GM12878 (cell line): ENCODE measurements around the gene EXD1. TPM values are rescaled to one million over a fixed set of nuclear protein-coding genes. Genes with fewer than 3 reads are reported as not detected.

Source experiments
- ATAC-seq: fragments of 200-7000 bp; cut with Tn5 transposase; 3 replicates; pipeline ENCODE4 v1.9.1; 2020; ENCODE audit warnings: mild to moderate bottlenecking, moderate library complexity
- BruUV-seq: library from RNA; stranded (reverse); fragments of 400-500 nt; replicated peaks from 2 replicates; lab custom pipeline; 2021; lab: Mats Ljungman, UMichigan
- CTCF ChIA-PET: fragments of 300-600 bp; sonication (Branson Sonifier 250); formaldehyde crosslinking; extraction: SDS; loops from one replicate; lab custom pipeline; 2021; ENCODE audit warnings: inconsistent platforms; lab: Yijun Ruan, JAX
- POLR2A ChIA-PET: fragments of 350-600 bp; formaldehyde crosslinking; extraction: SDS; loops from one replicate; lab custom pipeline; 2021; ENCODE audit warnings: inconsistent platforms; lab: Charles Lee
- RAD21 ChIA-PET: fragments of 300-600 bp; sonication (Branson Sonifier 250); formaldehyde crosslinking; loops from one replicate; lab custom pipeline; 2023; ENCODE audit warnings: antibody characterized with exemption; ENCODE audit not compliant: unreplicated experiment; lab: Charles Lee
- SMC1A ChIA-PET: fragments of 300-600 bp; sonication (Branson Sonifier 250); formaldehyde crosslinking; loops from one replicate; lab custom pipeline; 2023; ENCODE audit not compliant: unreplicated experiment, uncharacterized antibody; lab: Charles Lee
- DNase-seq: peaks from one replicate; pipeline ENCODE4 v3.0.0-alpha.2; 2011; ENCODE audit warnings: low read depth, low spot score
- FAIRE-seq: peaks from 3 replicates; lab custom pipeline; 2011; peaks lifted over from hg19 to GRCh38; lab: Jason Lieb, UNC
- H2AFZ ChIP-seq: 2 replicates; pipeline ENCODE4 v1.6.0; 2011; ENCODE audit warnings: low read depth, low read length, control low read depth; ENCODE audit not compliant: control insufficient read depth
- H3K27ac ChIP-seq: 2 replicates; pipeline ENCODE4 v1.5.1; 2011; ENCODE audit warnings: control low read depth; ENCODE audit not compliant: control insufficient read depth, insufficient read depth
- H3K27me3 ChIP-seq, 2 experiments: replicated peaks in 1 of 2; 2 replicates each; pipeline versions ENCODE4 v1.6.0 to v1.6.1; 2011; ENCODE audit warnings: low read length in 1 of 2; ENCODE audit not compliant: control insufficient read depth in 2 of 2, insufficient read depth in 2 of 2
- H3K36me3 ChIP-seq, 2 experiments: 2 replicates each; pipeline ENCODE4 v1.5.1; 2011; ENCODE audit warnings: low read length in 1 of 2; ENCODE audit not compliant: control insufficient read depth in 2 of 2, insufficient read depth in 2 of 2
- H3K4me1 ChIP-seq: 2 replicates; pipeline ENCODE4 v1.6.1; 2011; ENCODE audit warnings: mild to moderate bottlenecking, low read length, moderate library complexity, mixed read lengths; ENCODE audit not compliant: control insufficient read depth, insufficient read depth
- H3K4me2 ChIP-seq: 2 replicates; pipeline ENCODE4 v1.6.0; 2011; ENCODE audit warnings: control low read depth; ENCODE audit not compliant: control insufficient read depth, insufficient read depth
- H3K4me3 ChIP-seq: fragments of 200-600 bp; sonication (generic); 2 replicates; pipeline ENCODE4 v1.5.1; 2016
- H3K79me2 ChIP-seq: 2 replicates; pipeline ENCODE4 v1.6.0; 2011; ENCODE audit warnings: low read length; ENCODE audit not compliant: control insufficient read depth, insufficient read depth
- H3K9ac ChIP-seq: 2 replicates; pipeline ENCODE4 v1.8.0; 2011; ENCODE audit warnings: low read length, control low read depth, mixed read lengths; ENCODE audit not compliant: control insufficient read depth, insufficient read depth
- H3K9me3 ChIP-seq: replicated peaks from 3 replicates; pipeline ENCODE4 v1.5.1; 2011; ENCODE audit warnings: mild to moderate bottlenecking, low read length; ENCODE audit not compliant: control insufficient read depth, insufficient read depth
- H4K20me1 ChIP-seq: 2 replicates; pipeline ENCODE4 v1.6.0; 2011; ENCODE audit not compliant: control insufficient read depth, insufficient read depth
- BACH1 ChIP-seq: fragments of 450-650 bp; IDR thresholded peaks from 2 replicates; pipeline ENCODE4 v1.6.1; 2017; ENCODE audit warnings: mild to moderate bottlenecking, borderline replicate concordance
- CBX3 ChIP-seq: fragments of 200-600 bp; sonication (generic); IDR thresholded peaks from 2 replicates; pipeline ENCODE4 v1.6.1; 2016; ENCODE audit warnings: low read depth, borderline replicate concordance
- KDM1A ChIP-seq: fragments of 200-600 bp; sonication (generic); IDR thresholded peaks from 2 replicates; pipeline ENCODE4 v1.6.1; 2016; ENCODE audit warnings: borderline replicate concordance
- RB1 ChIP-seq: fragments of 450-650 bp; formaldehyde crosslinking; IDR thresholded peaks from 2 replicates; pipeline ENCODE4 v1.6.1; 2017; ENCODE audit warnings: mild to moderate bottlenecking, borderline replicate concordance
- YBX1 ChIP-seq: fragments of 450-650 bp; IDR thresholded peaks from 2 replicates; pipeline ENCODE4 v1.6.1; 2016; ENCODE audit warnings: antibody characterized with exemption
- ZSCAN29 ChIP-seq: fragments of 450-650 bp; IDR thresholded peaks from 2 replicates; pipeline ENCODE4 v1.6.1; 2017; ENCODE audit warnings: mild to moderate bottlenecking, moderate library complexity
- whole genome bisulfite sequencing: methylation state at CpG from one replicate; pipeline ENCODE4 v1.1.6; 2016; ENCODE audit warnings: low lambda C conversion rate; ENCODE audit not compliant: insufficient replicate concordance, insufficient coverage; ENCODE audit errors: missing lambda C conversion rate; 5-methylcytosine and 5-hydroxymethylcytosine counted together
- in situ Hi-C: fragments of 300-500 bp; cut with MboI; formaldehyde crosslinking; loops from 9 replicates; pipeline ENCODE4 v1.14.3; 2018; ENCODE audit warnings: mixed read lengths
- intact Hi-C: fragments of 100-400 bp; cut with micrococcal nuclease; formaldehyde crosslinking; loops from one replicate; pipeline ENCODE4 v1.14.2; 2022; ENCODE audit not compliant: unreplicated experiment
- polyA plus RNA-seq, 11 experiments: library from polyadenylated mRNA; depleted of rRNA in 4 of 11; unstranded in 6 of 11; stranded (reverse) in 5 of 11; fragments of >200 nt; fragmentation: Nextera tagmentation in 4 of 11; fragmentation: Illumina TruSeq in 1 of 11; extraction: Ambion mirVana in 4 of 11; extraction: Trizol in 1 of 11; gene quantifications; 1 replicate in 1 of 11; 2 replicates in 10 of 11; pipeline versions ENCODE4 v1.2.1 to v1.2.3, GENCODE V29; 2011 to 2016; ENCODE audit warnings: inconsistent platforms in 2 of 11, missing spikeins in 2 of 11, low read depth in 1 of 11
- total RNA-seq, 4 experiments: library from RNA; depleted of rRNA in 3 of 4; stranded (reverse); fragments of >200 nt in 3 of 4; fragmentation: Illumina TruSeq in 1 of 4; extraction: Trizol in 1 of 4; gene quantifications; 2 replicates each; pipeline versions ENCODE4 v1.2.1 to v1.2.3, GENCODE V29; 2013 to 2021
- TF ChIP-seq, protein P1 (sequence below): fragments of 450-650 bp; IDR thresholded peaks from 2 replicates; pipeline ENCODE4 v1.6.1; 2017; ENCODE audit warnings: mild to moderate bottlenecking
- TF ChIP-seq, protein P2 (sequence below): IDR thresholded peaks from 2 replicates; pipeline ENCODE4 v1.6.1; 2011; ENCODE audit warnings: low read depth, mild to moderate bottlenecking, low read length, moderate library complexity, borderline replicate concordance; ENCODE audit errors: extremely low read depth

Gene EXD1
- total and polyA plus RNA-seq, 10 of the 15 experiments (the other 5 are each of a cell fraction or from before 2014, with no cell fraction given) = 0.19 TPM; not detected in 9

DNA sequence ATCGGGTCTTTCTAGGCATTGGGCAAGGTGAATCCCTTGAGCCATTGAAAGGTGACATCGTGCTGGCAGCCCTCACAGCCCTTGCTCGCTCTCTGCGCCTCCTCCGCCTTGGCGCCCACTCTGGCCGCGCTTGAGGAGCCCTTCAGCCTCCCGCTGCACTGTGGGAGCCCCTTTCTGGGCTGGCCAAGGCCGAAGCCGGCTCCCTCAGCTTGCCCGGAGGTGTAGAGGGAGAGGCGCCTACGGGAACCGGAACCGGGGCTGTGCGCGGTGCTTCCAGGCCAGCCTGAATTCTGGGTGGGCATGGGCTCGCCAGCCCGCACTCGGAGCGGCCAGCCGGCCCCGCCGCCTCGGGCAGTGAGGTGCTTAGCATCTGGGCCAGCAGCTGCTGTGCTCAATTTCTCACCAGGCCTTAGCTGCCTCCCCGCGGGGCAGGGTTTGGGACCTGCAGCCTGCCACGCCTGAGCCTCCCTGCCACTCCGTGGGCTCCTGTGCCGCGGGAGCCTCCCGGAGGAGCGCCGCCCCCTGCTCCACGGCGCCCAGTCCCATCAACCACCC lies 79.0 kb downstream of the EXD1 start (continued):
- TF ChIP-seq, protein P1, sequence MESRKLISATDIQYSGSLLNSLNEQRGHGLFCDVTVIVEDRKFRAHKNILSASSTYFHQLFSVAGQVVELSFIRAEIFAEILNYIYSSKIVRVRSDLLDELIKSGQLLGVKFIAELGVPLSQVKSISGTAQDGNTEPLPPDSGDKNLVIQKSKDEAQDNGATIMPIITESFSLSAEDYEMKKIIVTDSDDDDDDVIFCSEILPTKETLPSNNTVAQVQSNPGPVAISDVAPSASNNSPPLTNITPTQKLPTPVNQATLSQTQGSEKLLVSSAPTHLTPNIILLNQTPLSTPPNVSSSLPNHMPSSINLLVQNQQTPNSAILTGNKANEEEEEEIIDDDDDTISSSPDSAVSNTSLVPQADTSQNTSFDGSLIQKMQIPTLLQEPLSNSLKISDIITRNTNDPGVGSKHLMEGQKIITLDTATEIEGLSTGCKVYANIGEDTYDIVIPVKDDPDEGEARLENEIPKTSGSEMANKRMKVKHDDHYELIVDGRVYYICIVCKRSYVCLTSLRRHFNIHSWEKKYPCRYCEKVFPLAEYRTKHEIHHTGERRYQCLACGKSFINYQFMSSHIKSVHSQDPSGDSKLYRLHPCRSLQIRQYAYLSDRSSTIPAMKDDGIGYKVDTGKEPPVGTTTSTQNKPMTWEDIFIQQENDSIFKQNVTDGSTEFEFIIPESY = no peak

DNA sequence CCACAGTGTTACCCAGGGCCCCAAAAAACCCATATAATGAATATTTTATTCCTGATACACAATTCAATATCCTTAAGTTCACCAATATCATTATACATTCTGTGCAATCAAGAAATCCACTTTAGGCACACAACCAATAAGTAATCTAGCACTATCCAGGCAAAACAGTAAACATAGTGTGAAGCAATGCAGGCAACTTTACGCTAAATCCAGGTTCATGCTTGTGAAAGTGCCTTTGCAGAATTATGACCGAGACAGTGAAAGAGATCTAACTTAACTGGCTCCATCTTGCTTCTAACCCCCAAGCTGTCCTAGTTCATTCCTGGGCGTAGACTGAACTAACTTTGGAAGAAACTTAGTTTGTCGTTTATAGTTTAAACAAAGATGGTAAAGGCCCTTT lies 80.3 kb downstream of the EXD1 start:
- Histone ChIP-seq H3K27me3 (no peaks in the 10 kb centered on the region), H3K27ac (no peak overlapping the region), H3K4me2 (no peak overlapping the region), H3K4me3 (no peak overlapping the region), H2AFZ (no peak overlapping the region), H3K79me2 (no peaks in the 10 kb centered on the region), H3K9me3 (no peaks in the 10 kb centered on the region), H3K4me1 (no peaks in the 10 kb centered on the region), H3K9ac (no peak overlapping the region), H4K20me1 (no peaks in the 10 kb centered on the region), H3K36me3 (no peaks in the 10 kb centered on the region)
- whole genome bisulfite sequencing = 71% methylated on average over 4 of the region's 4 CpGs
- in situ Hi-C loops (no loop called here), intact Hi-C loops (no loop called here)
- SMC1A ChIA-PET = interaction anchor here (1.1 kb wide), 1 partner anchor 10 kb away, joined by 4 read pairs; no protein-coding TSS in a partner anchor
- TF ChIP-seq RB1 (no peak), CBX3 (no peak), KDM1A (no peak), YBX1 (no peak), BACH1 (no peak), ZSCAN29 (no peak)
- TF ChIP-seq, protein P2, sequence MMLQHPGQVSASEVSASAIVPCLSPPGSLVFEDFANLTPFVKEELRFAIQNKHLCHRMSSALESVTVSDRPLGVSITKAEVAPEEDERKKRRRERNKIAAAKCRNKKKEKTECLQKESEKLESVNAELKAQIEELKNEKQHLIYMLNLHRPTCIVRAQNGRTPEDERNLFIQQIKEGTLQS = no peak
- no peak for ATAC-seq
- POLR2A ChIA-PET = no interaction called here
- CTCF ChIA-PET = no interaction called here
- DNase-seq = no peak
- BruUV-seq = no TSS peak
- RAD21 ChIA-PET = no interaction called here
- FAIRE-seq = no peak
